ENCODE results near the gene CYP24A1.

GRCh38 chr20:54188132-54188849, 14.5 kb upstream of the CYP24A1 start:
- TF ChIP-seq POLR2AphosphoS5 (IDR thresholded peaks at IDR 0.05; ENCODE audit: insufficient read depth in 1 of 2, low read depth in 1 of 2) = no peak
- no peak for TF ChIP-seq POLR2A (IDR thresholded peaks at IDR 0.05)
